Body of pancreas (tissue), 4 donors: ENCODE results near the gene NELFA.

ENCODE experiments used
- CTCF ChIP-seq, 7 experiments: fragments of 450-650 bp in 4 of 7; fragments of 200-600 bp in 3 of 7; sonication (generic) in 3 of 7; IDR thresholded peaks; one replicate each; pipeline ENCODE4 v1.5.1; 2016 to 2019; ENCODE audit warnings: antibody characterized with exemption in 7 of 7
- POLR2A ChIP-seq, 3 donors: fragments of 450-650 bp; IDR thresholded peaks; one replicate each; pipeline ENCODE4 v1.6.1; 2016; ENCODE audit warnings: antibody characterized with exemption in 3 of 3, mild to moderate bottlenecking in 2 of 3

DNA sequence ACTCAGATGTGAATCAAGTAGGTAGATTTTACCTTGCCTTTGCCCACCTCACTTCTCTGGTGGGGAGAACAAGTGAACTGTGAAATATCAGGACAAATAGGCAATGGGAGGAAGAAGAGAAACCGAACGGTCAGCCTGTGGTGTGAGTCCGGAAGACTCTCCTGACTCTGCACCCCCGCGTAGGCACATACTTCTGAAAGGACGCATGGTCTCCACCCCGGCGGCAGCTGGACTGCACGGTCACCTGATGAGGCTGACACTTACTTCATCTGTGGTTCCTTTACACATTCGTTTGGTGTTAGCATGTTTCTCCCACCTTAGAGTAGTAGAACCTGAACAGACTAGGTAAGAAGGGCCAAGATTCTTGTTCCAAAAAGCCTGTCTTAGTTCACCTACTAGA is 58.4 kb downstream of the NELFA start:
- TF ChIP-seq CTCF (IDR thresholded peaks at IDR 0.05) (no peak), POLR2A (IDR thresholded peaks at IDR 0.05) (no peak)
